Ovary (tissue), 9 donors: ENCODE results near the gene RNF152. TPM values are rescaled to one million over a fixed set of nuclear protein-coding genes. Genes with fewer than 3 reads are reported as not detected.
A peak's percentile ranks its signal among the peaks of the same experiment; 100 is the strongest.

Experiments
- DNase-seq, 5 donors: peaks; one replicate each; pipeline ENCODE4 v3.0.0-alpha.2; 2019 to 2020
- H3K27ac ChIP-seq, 2 donors: fragments of 200-600 bp; one replicate each; pipeline versions ENCODE4 v1.5.1 to v1.8.0; 2019 to 2022
- H3K27me3 ChIP-seq: fragments of 200-600 bp; one replicate; pipeline ENCODE4 v1.8.0; 2022
- H3K36me3 ChIP-seq: fragments of 200-600 bp; sonication (generic); one replicate; pipeline ENCODE4 v1.5.1; 2019
- H3K4me1 ChIP-seq: one replicate; pipeline ENCODE4 v1.8.1; 2013; ENCODE audit warnings: mild to moderate bottlenecking, moderate library complexity; ENCODE audit not compliant: insufficient read depth
- H3K4me3 ChIP-seq: fragments of 200-600 bp; sonication (generic); one replicate; pipeline ENCODE4 v1.5.1; 2017
- H3K9me3 ChIP-seq, 2 donors: fragments of 200-600 bp in 1 of 2; sonication (generic) in 1 of 2; one replicate each; pipeline versions ENCODE4 v1.5.1 to v1.8.1; 2013 to 2019; ENCODE audit warnings: mild to moderate bottlenecking in 1 of 2, moderate library complexity in 1 of 2
- EP300 ChIP-seq: sonication (generic); formaldehyde crosslinking; IDR thresholded peaks from one replicate; pipeline ENCODE4 v1.6.1; 2017; ENCODE audit warnings: antibody characterized with exemption
- POLR2A ChIP-seq: fragments of 450-650 bp; IDR thresholded peaks from one replicate; pipeline ENCODE4 v1.6.1; 2017; ENCODE audit warnings: antibody characterized with exemption, mild to moderate bottlenecking, moderate library complexity
- WGBS, 3 donors: extraction: QIAGEN DNeasy Blood & Tissue Kit in 1 of 3; methylation state at CpG; one replicate each; pipeline versions ENCODE4 v1.1.5 to v1.1.7; 2013 to 2017; 5-methylcytosine and 5-hydroxymethylcytosine counted together
- intact Hi-C, 4 donors: fragments of 100-400 bp; cut with DNase I; formaldehyde crosslinking; loops; one replicate each; pipeline versions ENCODE4 v1.11.0 to v1.15.1; 2022 to 2023
- polyA plus RNA-seq, 2 donors: library from polyadenylated mRNA; stranded (reverse); fragments of 200-250 nt in 1 of 2; fragments of 350-450 nt in 1 of 2; fragmentation: Illumina TruSeq in 1 of 2; extraction: RNeasy Lipid Tissue Mini Kit (QIAGEN cat#74804) in 1 of 2; gene quantifications; one replicate each; pipeline ENCODE4 v1.2.3, GENCODE V29; 2013 to 2014
- total RNA-seq, 7 donors: library from RNA; depleted of rRNA in 2 of 7; stranded (reverse); fragments of >200 nt in 2 of 7; fragmentation: NEBNext Ultra II Directional in 3 of 7; extraction: Animal tissue kit (Norgen Biotek cat#: 25700) in 3 of 7; gene quantifications; one replicate each; pipeline versions ENCODE4 v1.1.0 to v1.2.4, GENCODE V29; 2016 to 2023
- TF ChIP-seq, protein P1 (sequence below), 3 donors: fragments of 450-650 bp in 2 of 3; fragments of 200-600 bp in 1 of 3; IDR thresholded peaks; one replicate each; pipeline versions ENCODE4 v1.5.1 to v1.8.0; 2016 to 2022; ENCODE audit warnings: antibody characterized with exemption in 3 of 3, mild to moderate bottlenecking in 1 of 3
- donor health status: DM: no; HTN: no; CAD: no; lungs with moderate emphysema.
- donor health status: DM: no; HTN: no; CAD: no.
- donor health status: Bipolar disorder and iron deficiency.
- donor health status: DM: yes; HTN: yes; CAD: no.
- donor health status: DM: no; HTN: no; CAD: no.
- donor health status: DM: yes; HTN: yes; CAD: no.

RNF152 gene
- total and polyA plus RNA-seq, 9 donors: 2.6 to 31.6 (median 7.2) TPM

DNA sequence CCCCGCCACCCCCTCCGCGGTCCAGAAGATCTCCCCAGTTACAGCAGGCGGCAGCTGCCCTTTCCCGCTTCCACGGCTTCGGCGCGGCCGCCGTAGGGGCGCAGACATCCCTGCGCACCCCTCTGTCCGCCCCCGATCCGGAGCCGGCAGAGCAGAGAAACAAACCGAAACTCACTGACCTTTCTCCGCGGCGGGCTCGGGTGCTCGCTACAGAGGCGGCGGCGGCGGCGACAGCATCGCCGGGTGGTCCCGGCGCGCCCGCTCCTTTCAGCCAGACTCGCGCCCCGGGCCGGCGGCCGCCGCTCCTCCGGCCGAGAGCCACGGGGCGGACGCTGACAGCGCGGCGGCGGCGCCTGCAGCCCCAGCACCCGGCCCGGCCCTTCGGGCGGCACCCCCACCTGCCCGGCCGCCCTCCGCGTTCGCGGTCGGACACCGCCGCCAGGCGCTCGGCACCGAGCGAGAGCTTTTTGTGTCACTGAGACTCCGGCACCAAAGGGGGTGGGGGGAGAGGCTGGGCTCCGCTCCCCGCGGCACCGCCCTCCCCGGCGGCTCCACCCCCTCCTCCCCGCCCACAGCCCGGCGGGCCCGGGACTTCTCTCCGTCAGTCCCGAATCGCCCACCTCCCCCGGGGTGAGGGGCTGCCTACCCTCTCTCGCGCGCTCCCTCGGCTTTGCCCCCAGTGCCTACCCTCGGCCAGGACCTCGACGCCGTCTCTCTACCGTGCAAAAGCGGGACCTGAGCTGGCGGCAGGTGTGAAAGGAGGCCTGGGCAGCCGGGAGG is 1.4 kb upstream of the RNF152 start:
- intact Hi-C loops: loop anchor here in 3 of 4 donors (2.0 to 10.0 kb wide), 7 partner anchors 71 to 312 kb away; no protein-coding TSS in a partner anchor
- Histone ChIP-seq H3K9me3 (no peaks in the 10 kb centered on the region), H3K27ac (peak overlapping the region; percentile 56 to 66), H3K27me3 (no peaks in the 10 kb centered on the region), H3K4me1 (no peaks in the 10 kb centered on the region), H3K4me3 (peak overlapping the region; percentile 96), H3K36me3 (no peaks in the 10 kb centered on the region)
- WGBS, 3 donors: 0 to 1% (median 0%) methylated on average over 34 to 95 of the region's 95 CpGs
- DNase-seq: peak; percentile 66 to 81 (median 80)
- no peak for TF ChIP-seq EP300
- TF ChIP-seq POLR2A: peak; percentile 33
- TF ChIP-seq, protein P1, sequence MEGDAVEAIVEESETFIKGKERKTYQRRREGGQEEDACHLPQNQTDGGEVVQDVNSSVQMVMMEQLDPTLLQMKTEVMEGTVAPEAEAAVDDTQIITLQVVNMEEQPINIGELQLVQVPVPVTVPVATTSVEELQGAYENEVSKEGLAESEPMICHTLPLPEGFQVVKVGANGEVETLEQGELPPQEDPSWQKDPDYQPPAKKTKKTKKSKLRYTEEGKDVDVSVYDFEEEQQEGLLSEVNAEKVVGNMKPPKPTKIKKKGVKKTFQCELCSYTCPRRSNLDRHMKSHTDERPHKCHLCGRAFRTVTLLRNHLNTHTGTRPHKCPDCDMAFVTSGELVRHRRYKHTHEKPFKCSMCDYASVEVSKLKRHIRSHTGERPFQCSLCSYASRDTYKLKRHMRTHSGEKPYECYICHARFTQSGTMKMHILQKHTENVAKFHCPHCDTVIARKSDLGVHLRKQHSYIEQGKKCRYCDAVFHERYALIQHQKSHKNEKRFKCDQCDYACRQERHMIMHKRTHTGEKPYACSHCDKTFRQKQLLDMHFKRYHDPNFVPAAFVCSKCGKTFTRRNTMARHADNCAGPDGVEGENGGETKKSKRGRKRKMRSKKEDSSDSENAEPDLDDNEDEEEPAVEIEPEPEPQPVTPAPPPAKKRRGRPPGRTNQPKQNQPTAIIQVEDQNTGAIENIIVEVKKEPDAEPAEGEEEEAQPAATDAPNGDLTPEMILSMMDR (IDR thresholded peaks at IDR 0.05): peak in 2 of 3 donors; percentile 29 to 32

DNA sequence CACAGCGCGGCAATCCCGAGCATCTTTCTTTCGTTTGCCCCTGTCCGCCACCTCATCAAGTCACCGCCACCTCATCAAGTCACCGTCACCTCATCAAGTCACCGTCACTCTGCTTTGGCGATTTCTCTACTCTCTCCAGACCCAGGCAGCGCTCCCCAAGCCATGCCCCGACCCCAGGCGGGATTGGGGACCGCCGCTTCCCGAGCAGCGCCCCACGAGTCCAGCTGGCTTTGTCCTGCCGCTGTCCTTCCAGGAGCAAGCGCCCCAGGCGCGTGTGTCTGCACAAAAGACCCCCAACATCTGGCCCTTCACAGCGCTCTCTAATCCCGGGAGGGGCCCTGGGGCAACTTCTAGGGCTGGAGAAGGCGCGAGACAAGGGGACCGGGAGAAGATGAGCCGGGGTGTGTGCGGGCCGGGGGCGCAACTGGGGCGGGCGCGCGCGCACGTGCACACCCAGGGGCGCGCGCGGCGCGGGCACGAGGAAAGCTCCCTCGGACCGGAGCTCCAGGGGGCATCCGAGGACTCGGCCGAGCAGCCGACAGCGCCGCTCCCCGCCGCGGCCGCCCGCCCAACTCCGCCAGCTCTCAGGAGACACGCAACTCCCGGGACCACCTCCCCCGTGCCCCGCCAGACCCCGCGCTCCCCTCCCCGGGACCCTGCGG is 633 bp upstream of the RNF152 start:
- Histone ChIP-seq H3K9me3 (no peaks in the 10 kb centered on the region), H3K36me3 (no peaks in the 10 kb centered on the region), H3K4me1 (no peaks in the 10 kb centered on the region), H3K4me3 (peak overlapping the region; percentile 96), H3K27me3 (no peaks in the 10 kb centered on the region), H3K27ac (peak overlapping the region; percentile 56 to 66)
- 0 to 1% (median 0%) methylated on average over 30 to 65 of the region's 65 CpGs for WGBS, 3 donors
- TF ChIP-seq, protein P1 (IDR thresholded peaks at IDR 0.05): peak in 1 of 3 donors; percentile 24
- no peak for TF ChIP-seq EP300
- intact Hi-C loops: loop anchor here in 3 of 4 donors (5.0 to 10.0 kb wide), 6 partner anchors 71 to 311 kb away; no protein-coding TSS in a partner anchor
- peak; percentile 56 to 79 (median 73) for DNase-seq

DNA sequence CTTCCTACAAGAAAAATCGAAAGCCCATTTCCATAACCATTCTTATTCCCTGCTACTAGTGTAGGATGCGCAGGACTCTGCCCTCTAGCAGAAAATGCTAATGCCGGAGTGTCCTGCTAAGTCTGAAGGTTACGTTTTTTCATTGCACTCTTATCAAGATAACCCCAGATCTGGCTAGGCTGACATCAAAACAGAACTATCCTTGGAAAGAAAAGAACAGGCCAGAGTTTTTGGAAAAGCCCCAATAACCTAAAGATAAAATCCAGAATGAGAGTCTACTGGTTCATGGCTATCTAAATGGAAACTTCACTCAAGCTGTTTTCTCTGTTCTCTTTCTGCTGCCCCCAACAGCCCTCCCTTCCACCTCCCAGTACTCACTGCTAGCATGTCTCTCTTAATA is 913 bp downstream of the RNF152 start:
- peak overlapping the region; percentile 96 for H3K4me3 ChIP-seq
- TF ChIP-seq EP300: no peak
- TF ChIP-seq, protein P1 (IDR thresholded peaks at IDR 0.05): no peak
- no peak for TF ChIP-seq POLR2A
- no peaks in the 10 kb centered on the region for H3K27me3 ChIP-seq
- intact Hi-C loops: loop anchor here in 3 of 4 donors (5.0 to 10.0 kb wide), 6 partner anchors 73 to 310 kb away; no protein-coding TSS in a partner anchor
- no peaks in the 10 kb centered on the region for H3K4me1 ChIP-seq
- DNase-seq: no peak
- H3K36me3 ChIP-seq: no peaks in the 10 kb centered on the region
- WGBS, 3 donors: 64 to 80% (median 76%) methylated on average over 4 of the region's 4 CpGs
- no peaks in the 10 kb centered on the region for H3K9me3 ChIP-seq
- H3K27ac ChIP-seq: no peak overlapping the region

DNA sequence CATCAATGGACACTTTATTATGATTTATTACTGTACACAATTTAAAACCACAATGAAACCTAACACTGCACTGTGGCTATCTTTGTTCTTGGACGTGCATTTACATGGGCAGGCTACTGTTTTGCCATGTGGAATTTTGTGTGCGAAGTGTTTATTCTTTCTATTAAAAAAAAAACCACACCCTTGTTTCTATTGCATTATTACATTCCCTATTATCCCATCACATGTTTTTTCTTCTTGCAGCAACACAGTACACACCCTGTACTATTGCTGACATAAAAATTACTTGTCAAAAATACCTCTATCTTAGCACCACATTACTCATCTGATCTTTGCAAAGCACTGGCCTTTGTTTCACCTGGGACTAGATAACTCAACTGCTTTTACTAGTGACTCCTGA is 1.5 kb downstream of the RNF152 start:
- Histone ChIP-seq H3K4me3 (no peak overlapping the region), H3K4me1 (no peaks in the 10 kb centered on the region), H3K36me3 (no peaks in the 10 kb centered on the region), H3K9me3 (no peaks in the 10 kb centered on the region), H3K27me3 (no peaks in the 10 kb centered on the region), H3K27ac (no peak overlapping the region)
- no peak for DNase-seq
- WGBS, 3 donors: 56 to 68% (median 56%) methylated on average over 2 of the region's 2 CpGs
- TF ChIP-seq, protein P1 (IDR thresholded peaks at IDR 0.05): no peak
- TF ChIP-seq EP300: no peak
- no peak for TF ChIP-seq POLR2A
- intact Hi-C loops: loop anchor here in 3 of 4 donors (5.0 to 10.0 kb wide), 6 partner anchors 74 to 309 kb away; no protein-coding TSS in a partner anchor
